Measurements from ENCODE around the gene HS6ST3.

Gene HS6ST3

DNA sequence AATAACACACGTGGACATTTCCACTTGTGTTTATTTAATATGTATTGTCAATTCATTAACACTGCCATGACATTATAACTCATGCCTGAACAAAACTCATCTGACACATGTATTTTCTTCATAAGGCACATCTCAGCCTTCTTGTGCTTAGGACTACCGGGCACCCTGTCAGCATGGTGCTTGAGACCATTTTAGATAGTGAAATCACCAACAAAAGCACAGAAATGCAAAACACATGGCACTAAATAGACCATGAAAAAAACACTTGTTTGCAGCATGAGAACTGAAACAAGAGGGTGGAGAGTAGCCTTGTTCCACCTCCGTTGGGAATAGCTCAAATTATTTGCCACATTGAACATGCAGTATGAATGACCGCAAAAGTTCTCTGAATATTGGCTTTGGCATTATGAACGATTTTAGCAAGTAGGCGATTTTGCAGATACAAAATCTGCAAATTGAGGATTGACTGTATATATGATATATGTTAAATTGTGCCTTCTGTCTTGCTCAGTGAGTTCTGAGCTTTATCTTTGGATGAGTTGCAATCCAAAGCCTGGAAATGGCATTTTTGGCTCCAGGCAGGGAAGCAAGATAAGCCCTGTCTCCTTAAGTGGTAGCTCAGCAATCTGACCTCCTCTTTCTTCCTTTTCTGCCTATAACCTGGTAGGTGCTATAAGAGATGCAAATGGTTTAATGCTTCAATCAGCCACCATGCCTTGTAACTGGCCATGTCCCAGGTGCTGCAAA, 328.2 kb downstream of the HS6ST3 start:
- Histone ChIP-seq H3K79me2 (ENCODE audit: low read length) (no peaks in the 10 kb centered on the region), H3K4me3 (ENCODE audit: low read length) (no peak overlapping the region), H3K27me3 (ENCODE audit: low read depth, low read length) (no peaks in the 10 kb centered on the region), H4K20me1 (ENCODE audit: insufficient read depth, low read length) (no peaks in the 10 kb centered on the region), H3K36me3 (replicated peaks; ENCODE audit: low read depth, low read length) (no peaks in the 10 kb centered on the region), H3K9ac (ENCODE audit: low read length) (no peak overlapping the region), H3K9me3 (ENCODE audit: insufficient read depth, low read length) (no peaks in the 10 kb centered on the region), H3K27ac (ENCODE audit: low read length) (no peak overlapping the region), H3K4me1 (ENCODE audit: low read length) (no peaks in the 10 kb centered on the region), H3K4me2 (ENCODE audit: low read length) (no peak overlapping the region), H2AFZ (ENCODE audit: low read depth, low read length) (no peak overlapping the region)
- TF ChIP-seq EZH2phosphoT487 (IDR thresholded peaks at IDR 0.05; ENCODE audit: low read depth), result no peak
- TF ChIP-seq, protein P1, sequence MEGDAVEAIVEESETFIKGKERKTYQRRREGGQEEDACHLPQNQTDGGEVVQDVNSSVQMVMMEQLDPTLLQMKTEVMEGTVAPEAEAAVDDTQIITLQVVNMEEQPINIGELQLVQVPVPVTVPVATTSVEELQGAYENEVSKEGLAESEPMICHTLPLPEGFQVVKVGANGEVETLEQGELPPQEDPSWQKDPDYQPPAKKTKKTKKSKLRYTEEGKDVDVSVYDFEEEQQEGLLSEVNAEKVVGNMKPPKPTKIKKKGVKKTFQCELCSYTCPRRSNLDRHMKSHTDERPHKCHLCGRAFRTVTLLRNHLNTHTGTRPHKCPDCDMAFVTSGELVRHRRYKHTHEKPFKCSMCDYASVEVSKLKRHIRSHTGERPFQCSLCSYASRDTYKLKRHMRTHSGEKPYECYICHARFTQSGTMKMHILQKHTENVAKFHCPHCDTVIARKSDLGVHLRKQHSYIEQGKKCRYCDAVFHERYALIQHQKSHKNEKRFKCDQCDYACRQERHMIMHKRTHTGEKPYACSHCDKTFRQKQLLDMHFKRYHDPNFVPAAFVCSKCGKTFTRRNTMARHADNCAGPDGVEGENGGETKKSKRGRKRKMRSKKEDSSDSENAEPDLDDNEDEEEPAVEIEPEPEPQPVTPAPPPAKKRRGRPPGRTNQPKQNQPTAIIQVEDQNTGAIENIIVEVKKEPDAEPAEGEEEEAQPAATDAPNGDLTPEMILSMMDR (IDR thresholded peaks at IDR 0.05; ENCODE audit: low read depth, low read length), result no peak

DNA sequence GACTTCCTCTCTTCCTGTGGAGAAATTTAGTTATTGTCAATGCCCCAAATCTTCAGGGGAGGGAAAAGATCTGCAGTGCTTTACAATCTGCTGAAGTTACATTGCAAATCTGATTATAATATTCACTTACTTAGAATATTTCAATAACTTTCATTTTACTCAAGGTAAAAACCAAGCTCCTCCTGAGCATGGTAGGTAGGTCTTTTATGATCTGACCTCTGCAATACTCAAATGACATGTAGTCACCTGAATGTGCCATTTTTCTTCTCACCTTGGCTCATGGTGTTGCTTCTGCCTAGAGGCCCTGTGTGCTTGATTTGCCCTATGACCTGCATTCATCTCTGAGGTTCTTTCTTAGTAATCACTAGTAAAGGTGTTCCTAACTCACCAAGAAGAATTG, 331.4 kb downstream of the HS6ST3 start:
- no peaks in the 10 kb centered on the region for H3K4me1 ChIP-seq (ENCODE audit: low read length)
- no peak for TF ChIP-seq EZH2phosphoT487 (IDR thresholded peaks at IDR 0.05; ENCODE audit: low read depth)
- TF ChIP-seq, protein P1 (IDR thresholded peaks at IDR 0.05; ENCODE audit: low read depth, low read length), result no peak
- H3K4me2 ChIP-seq (ENCODE audit: low read length), result no peak overlapping the region
- no peak overlapping the region for H3K27ac ChIP-seq (ENCODE audit: low read length)
- no peaks in the 10 kb centered on the region for H3K9me3 ChIP-seq (ENCODE audit: insufficient read depth, low read length)
- no peaks in the 10 kb centered on the region for H4K20me1 ChIP-seq (ENCODE audit: insufficient read depth, low read length)
- no peaks in the 10 kb centered on the region for H3K27me3 ChIP-seq (ENCODE audit: low read depth, low read length)
- H2AFZ ChIP-seq (ENCODE audit: low read depth, low read length), result no peak overlapping the region
- H3K4me3 ChIP-seq (ENCODE audit: low read length), result no peak overlapping the region
- H3K9ac ChIP-seq (ENCODE audit: low read length), result no peak overlapping the region
- no peaks in the 10 kb centered on the region for H3K36me3 ChIP-seq (replicated peaks; ENCODE audit: low read depth, low read length)
- H3K79me2 ChIP-seq (ENCODE audit: low read length), result no peaks in the 10 kb centered on the region

DNA sequence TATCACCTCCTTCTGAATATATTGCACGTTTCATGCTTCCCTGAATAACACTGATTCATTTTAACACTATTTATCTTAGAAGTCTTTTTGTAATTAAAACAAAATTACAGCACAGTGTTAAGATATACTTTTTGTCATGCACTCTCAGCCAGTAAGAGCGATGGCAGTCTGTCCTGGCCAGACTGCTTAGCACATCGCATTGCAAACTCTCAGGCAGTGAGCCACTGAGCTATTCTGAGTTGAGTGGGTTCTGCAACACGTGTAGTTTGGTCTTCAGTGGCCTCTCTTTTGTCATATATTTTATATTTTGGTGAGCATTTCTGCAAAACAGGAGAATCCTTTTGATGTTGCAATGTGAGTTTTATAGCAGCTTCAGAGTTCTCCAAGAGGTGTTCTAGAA, 332.1 kb downstream of the HS6ST3 start:
- no peak overlapping the region for H3K9ac ChIP-seq (ENCODE audit: low read length)
- H3K79me2 ChIP-seq (ENCODE audit: low read length), result no peaks in the 10 kb centered on the region
- H3K9me3 ChIP-seq (ENCODE audit: insufficient read depth, low read length), result no peaks in the 10 kb centered on the region
- H3K4me1 ChIP-seq (ENCODE audit: low read length), result no peaks in the 10 kb centered on the region
- no peak overlapping the region for H3K4me2 ChIP-seq (ENCODE audit: low read length)
- no peaks in the 10 kb centered on the region for H3K27me3 ChIP-seq (ENCODE audit: low read depth, low read length)
- TF ChIP-seq, protein P1 (IDR thresholded peaks at IDR 0.05; ENCODE audit: low read depth, low read length), result no peak
- TF ChIP-seq EZH2phosphoT487 (IDR thresholded peaks at IDR 0.05; ENCODE audit: low read depth), result no peak
- H3K36me3 ChIP-seq (replicated peaks; ENCODE audit: low read depth, low read length), result no peaks in the 10 kb centered on the region
- no peak overlapping the region for H3K4me3 ChIP-seq (ENCODE audit: low read length)
- no peak overlapping the region for H2AFZ ChIP-seq (ENCODE audit: low read depth, low read length)
- H4K20me1 ChIP-seq (ENCODE audit: insufficient read depth, low read length), result no peaks in the 10 kb centered on the region
- no peak overlapping the region for H3K27ac ChIP-seq (ENCODE audit: low read length)

DNA sequence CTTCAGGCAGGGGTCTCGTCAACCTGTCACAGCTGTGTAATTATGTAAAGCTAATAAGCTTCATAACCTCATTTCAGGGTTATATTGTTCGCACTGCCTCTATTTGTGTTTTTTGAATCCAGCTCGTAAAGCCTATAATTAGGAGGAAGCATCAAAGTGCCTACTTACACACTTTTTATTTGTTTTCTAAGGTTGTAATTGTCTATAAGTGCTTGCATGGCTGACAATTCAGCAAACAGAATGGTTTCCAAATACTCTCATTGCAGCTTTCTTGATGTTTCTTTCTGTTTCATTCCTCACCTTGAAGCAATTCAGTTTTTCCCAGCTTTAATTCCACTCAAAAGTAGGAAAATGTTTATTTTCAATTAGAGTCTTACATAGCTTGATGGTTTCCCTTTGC, 336.3 kb downstream of the HS6ST3 start:
- no peaks in the 10 kb centered on the region for H3K27me3 ChIP-seq (ENCODE audit: low read depth, low read length)
- TF ChIP-seq, protein P1 (IDR thresholded peaks at IDR 0.05; ENCODE audit: low read depth, low read length), result no peak
- no peak for TF ChIP-seq EZH2phosphoT487 (IDR thresholded peaks at IDR 0.05; ENCODE audit: low read depth)

More for the DNA sequence above, 336.3 kb downstream of the HS6ST3 start:
- H3K79me2 ChIP-seq (ENCODE audit: low read length), result no peaks in the 10 kb centered on the region
- no peak overlapping the region for H3K4me3 ChIP-seq (ENCODE audit: low read length)
- no peak overlapping the region for H3K4me2 ChIP-seq (ENCODE audit: low read length)
- H3K9me3 ChIP-seq (ENCODE audit: insufficient read depth, low read length), result no peaks in the 10 kb centered on the region
- H3K4me1 ChIP-seq (ENCODE audit: low read length), result no peaks in the 10 kb centered on the region
- 0 out of 2 replicates have a peak overlapping the region, but pooled peaks have one; percentile 0 for H2AFZ ChIP-seq (ENCODE audit: low read depth, low read length)
- no peaks in the 10 kb centered on the region for H3K36me3 ChIP-seq (replicated peaks; ENCODE audit: low read depth, low read length)
- H3K27ac ChIP-seq (ENCODE audit: low read length), result no peak overlapping the region
- no peaks in the 10 kb centered on the region for H4K20me1 ChIP-seq (ENCODE audit: insufficient read depth, low read length)
- no peak overlapping the region for H3K9ac ChIP-seq (ENCODE audit: low read length)

Data from OCI-LY3 (cell line).